Epithelial cell of proximal tubule (primary cell): ENCODE measurements around the gene LTBP2. TPM values are rescaled to one million over a fixed set of nuclear protein-coding genes. Genes with fewer than 3 reads are reported as not detected.

Experiments
- DNase-seq: peaks from one replicate; pipeline ENCODE4 v3.0.0-alpha.2; 2011; ENCODE audit warnings: low read depth
- H3K4me3 ChIP-seq: 2 replicates; pipeline ENCODE4 v1.5.1; 2011; ENCODE audit warnings: low read depth, mild to moderate bottlenecking, low read length
- CTCF ChIP-seq: conservative IDR thresholded peaks from 2 replicates; pipeline ENCODE4 v1.5.1; 2012; ENCODE audit warnings: low read depth, mild to moderate bottlenecking, low read length
- total RNA-seq: library from RNA; depleted of rRNA; stranded (reverse); fragments of >200 nt; gene quantifications from 2 replicates; pipeline ENCODE4 v1.2.3, GENCODE V29; 2015

The LTBP2 gene
- total RNA-seq, 1 donor from 2014 or later, result 33.1 TPM

DNA sequence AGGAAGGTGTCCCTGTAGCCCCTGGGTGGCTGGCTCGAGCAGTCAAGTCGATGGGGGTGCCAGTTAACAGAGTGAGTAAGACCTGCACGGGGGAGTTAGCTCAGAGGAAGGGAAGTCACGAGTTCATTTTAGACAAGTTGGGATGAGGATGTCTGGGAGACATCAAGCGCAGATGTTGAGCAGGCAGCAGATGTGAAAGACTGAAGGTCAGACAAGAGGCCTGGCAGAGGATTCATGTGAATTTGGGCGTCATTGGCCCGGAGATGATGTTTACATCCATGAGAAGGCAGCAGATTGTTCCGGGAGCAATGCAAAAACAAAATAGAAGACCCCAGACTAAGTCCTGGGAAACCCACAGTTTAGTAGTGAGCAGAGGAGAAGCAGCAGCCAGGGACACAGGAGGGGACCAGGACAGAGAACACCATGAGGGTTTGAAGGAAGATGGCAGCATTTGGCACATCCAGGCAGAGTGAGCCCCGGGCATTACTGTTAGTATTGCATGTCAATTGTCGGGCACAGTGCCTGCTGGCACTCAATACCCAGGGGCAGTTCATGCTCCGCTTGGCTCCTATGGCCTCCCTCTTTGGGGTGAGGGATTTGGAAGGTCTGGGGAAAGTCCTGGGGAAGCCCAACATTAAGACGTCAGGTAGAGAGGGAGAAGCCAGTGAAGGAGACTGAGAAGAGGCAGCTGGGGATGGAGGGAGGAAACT lies 15.1 kb downstream of the LTBP2 start:
- no peak for DNase-seq
- no peak for TF ChIP-seq CTCF
- no peak overlapping the region for H3K4me3 ChIP-seq

DNA sequence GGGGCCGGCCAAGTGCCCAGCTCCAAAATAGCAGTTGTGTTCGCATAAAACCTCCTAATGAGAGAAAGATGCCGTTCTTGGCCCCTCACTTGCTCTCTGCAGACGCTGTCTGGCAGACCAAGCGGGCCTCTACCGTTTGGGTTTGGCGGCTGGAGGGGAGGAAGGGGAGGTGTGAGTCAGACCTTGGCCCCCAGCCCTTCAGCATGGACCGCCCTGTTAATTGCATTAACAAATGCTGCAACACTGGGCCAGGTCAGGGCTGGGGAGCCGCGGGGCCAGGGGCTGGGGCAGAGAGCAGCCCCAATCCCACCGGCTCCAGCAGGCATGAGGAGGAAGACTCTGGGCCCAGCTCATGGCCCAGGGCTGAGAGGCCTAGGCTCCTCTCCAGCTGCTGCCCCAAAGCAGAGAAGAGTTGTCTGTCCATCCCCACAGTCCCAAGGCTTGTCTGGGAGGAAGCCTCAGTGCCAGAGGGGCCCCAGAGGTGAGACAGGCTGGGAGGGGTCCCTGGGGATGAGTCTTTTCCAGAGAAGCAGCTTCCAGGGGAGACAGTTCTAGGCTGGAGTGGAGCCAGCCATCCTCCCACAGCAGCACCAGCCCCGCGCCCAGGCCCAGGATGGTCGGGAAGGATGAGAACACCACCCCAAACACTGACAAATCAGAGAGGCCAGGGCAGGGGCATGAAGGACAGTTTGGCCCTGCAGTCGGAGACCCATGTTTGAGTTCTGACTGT lies 16.9 kb downstream of the LTBP2 start:
- TF ChIP-seq CTCF, result no peak
- DNase-seq, result no peak
- no peak overlapping the region for H3K4me3 ChIP-seq

- no peak for DNase-seq
- TF ChIP-seq CTCF, result no peak
- H3K4me3 ChIP-seq, result no peak overlapping the region
Observed at GRCh38 chr14:74594606-74595005, 17.4 kb downstream of the LTBP2 start.

DNA sequence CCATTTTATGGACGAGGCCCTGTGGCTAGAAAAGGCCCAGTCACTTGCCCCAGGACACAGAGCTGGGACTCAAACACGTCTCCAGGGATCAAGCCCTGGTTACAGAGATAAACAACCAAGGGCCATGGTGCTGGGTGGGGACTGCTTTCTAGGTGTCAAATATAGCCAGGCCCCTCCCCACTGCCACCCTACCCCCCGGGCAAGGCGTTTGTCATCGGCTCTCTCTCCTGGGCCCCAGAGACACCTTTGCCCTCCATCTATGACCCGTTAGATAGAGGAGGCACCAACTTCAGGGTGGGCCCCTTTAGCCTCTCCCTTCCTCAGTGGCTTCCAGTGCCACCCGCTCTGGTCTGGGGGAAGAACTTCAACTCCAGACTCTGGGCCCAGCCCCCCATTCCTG lies 18.0 kb downstream of the LTBP2 start:
- no peak overlapping the region for H3K4me3 ChIP-seq
- DNase-seq, result no peak
- TF ChIP-seq CTCF, result no peak

GRCh38 chr14:74593241-74593953 lies 18.6 kb downstream of the LTBP2 start:
- no peak for DNase-seq
- H3K4me3 ChIP-seq, result no peak overlapping the region
- no peak for TF ChIP-seq CTCF

DNA sequence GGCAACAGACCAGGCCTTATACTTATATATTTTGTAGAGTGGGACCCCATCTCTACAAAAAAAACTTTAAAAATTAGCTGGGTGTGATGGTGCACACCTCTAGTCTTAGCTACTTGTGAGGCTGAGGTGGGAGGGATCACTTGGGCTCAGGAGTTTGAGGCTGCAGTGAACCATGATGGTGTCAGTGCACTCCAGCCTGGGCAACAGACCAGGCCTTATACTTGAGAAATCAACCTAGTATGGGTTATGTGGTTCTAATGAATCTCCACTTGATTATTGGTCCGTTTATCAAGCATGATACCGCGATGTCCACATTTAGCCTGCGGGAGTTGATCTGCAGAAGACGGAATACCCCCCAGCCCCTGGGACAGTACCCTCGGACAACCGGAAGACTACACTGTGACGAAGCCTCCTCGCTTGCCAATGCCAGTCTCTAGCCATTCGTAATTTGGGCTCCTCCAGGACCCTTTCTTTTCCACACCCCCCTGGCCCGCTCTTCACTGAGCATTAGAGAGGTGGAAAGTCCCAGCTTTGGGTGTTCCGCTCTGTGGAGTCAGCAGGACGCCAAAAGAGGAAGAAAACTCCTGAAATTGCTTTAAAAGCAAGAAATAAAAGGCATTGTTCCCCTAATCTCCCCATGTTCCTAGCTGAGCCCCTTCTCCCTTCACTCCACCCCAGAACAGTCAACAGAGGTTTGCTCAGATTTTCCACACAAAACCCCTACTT lies 19.4 kb downstream of the LTBP2 start:
- no peak for DNase-seq
- no peak for TF ChIP-seq CTCF

More for the DNA sequence above, 19.4 kb downstream of the LTBP2 start:
- no peak overlapping the region for H3K4me3 ChIP-seq
